ENCODE results near the gene HIGD1A. TPM values are rescaled to one million over a fixed set of nuclear protein-coding genes. Genes with fewer than 3 reads are reported as not detected.

Gene HIGD1A
- total and polyA plus RNA-seq, 2 of the 8 experiments (the other 6 are each of a cell fraction or from before 2014, with no cell fraction given) = 67.3 to 95.4 TPM

DNA sequence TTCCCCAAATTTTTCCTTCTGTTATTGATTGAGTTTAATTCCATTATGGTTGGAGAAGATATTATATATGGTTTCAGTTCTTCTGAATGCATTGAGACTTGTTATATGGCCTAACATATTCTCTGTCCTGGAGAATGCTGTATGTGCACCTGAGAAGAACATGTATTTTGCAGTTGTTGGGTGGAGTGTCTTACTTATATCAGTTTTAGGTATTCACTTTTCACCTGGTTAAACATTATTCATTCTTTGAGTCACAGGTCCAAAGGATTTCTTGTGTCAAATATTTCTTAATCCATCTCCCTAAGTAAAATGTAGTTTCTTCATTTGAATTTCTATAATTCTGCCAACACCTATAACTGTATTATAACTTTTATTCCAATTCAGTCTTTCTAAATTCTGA is 22.7 kb upstream of the HIGD1A start (continued):
- TF ChIP-seq, protein P1, sequence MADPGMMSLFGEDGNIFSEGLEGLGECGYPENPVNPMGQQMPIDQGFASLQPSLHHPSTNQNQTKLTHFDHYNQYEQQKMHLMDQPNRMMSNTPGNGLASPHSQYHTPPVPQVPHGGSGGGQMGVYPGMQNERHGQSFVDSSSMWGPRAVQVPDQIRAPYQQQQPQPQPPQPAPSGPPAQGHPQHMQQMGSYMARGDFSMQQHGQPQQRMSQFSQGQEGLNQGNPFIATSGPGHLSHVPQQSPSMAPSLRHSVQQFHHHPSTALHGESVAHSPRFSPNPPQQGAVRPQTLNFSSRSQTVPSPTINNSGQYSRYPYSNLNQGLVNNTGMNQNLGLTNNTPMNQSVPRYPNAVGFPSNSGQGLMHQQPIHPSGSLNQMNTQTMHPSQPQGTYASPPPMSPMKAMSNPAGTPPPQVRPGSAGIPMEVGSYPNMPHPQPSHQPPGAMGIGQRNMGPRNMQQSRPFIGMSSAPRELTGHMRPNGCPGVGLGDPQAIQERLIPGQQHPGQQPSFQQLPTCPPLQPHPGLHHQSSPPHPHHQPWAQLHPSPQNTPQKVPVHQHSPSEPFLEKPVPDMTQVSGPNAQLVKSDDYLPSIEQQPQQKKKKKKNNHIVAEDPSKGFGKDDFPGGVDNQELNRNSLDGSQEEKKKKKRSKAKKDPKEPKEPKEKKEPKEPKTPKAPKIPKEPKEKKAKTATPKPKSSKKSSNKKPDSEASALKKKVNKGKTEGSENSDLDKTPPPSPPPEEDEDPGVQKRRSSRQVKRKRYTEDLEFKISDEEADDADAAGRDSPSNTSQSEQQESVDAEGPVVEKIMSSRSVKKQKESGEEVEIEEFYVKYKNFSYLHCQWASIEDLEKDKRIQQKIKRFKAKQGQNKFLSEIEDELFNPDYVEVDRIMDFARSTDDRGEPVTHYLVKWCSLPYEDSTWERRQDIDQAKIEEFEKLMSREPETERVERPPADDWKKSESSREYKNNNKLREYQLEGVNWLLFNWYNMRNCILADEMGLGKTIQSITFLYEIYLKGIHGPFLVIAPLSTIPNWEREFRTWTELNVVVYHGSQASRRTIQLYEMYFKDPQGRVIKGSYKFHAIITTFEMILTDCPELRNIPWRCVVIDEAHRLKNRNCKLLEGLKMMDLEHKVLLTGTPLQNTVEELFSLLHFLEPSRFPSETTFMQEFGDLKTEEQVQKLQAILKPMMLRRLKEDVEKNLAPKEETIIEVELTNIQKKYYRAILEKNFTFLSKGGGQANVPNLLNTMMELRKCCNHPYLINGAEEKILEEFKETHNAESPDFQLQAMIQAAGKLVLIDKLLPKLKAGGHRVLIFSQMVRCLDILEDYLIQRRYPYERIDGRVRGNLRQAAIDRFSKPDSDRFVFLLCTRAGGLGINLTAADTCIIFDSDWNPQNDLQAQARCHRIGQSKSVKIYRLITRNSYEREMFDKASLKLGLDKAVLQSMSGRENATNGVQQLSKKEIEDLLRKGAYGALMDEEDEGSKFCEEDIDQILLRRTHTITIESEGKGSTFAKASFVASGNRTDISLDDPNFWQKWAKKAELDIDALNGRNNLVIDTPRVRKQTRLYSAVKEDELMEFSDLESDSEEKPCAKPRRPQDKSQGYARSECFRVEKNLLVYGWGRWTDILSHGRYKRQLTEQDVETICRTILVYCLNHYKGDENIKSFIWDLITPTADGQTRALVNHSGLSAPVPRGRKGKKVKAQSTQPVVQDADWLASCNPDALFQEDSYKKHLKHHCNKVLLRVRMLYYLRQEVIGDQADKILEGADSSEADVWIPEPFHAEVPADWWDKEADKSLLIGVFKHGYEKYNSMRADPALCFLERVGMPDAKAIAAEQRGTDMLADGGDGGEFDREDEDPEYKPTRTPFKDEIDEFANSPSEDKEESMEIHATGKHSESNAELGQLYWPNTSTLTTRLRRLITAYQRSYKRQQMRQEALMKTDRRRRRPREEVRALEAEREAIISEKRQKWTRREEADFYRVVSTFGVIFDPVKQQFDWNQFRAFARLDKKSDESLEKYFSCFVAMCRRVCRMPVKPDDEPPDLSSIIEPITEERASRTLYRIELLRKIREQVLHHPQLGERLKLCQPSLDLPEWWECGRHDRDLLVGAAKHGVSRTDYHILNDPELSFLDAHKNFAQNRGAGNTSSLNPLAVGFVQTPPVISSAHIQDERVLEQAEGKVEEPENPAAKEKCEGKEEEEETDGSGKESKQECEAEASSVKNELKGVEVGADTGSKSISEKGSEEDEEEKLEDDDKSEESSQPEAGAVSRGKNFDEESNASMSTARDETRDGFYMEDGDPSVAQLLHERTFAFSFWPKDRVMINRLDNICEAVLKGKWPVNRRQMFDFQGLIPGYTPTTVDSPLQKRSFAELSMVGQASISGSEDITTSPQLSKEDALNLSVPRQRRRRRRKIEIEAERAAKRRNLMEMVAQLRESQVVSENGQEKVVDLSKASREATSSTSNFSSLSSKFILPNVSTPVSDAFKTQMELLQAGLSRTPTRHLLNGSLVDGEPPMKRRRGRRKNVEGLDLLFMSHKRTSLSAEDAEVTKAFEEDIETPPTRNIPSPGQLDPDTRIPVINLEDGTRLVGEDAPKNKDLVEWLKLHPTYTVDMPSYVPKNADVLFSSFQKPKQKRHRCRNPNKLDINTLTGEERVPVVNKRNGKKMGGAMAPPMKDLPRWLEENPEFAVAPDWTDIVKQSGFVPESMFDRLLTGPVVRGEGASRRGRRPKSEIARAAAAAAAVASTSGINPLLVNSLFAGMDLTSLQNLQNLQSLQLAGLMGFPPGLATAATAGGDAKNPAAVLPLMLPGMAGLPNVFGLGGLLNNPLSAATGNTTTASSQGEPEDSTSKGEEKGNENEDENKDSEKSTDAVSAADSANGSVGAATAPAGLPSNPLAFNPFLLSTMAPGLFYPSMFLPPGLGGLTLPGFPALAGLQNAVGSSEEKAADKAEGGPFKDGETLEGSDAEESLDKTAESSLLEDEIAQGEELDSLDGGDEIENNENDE (IDR thresholded peaks at IDR 0.05; ENCODE audit: insufficient replicate concordance, low read length) = no peak
- no peak for TF ChIP-seq BRCA1 (IDR thresholded peaks at IDR 0.05; ENCODE audit: low read depth, low read length)
- TF ChIP-seq TAF1 (IDR thresholded peaks at IDR 0.05; ENCODE audit: low read depth, low read length) = no peak
- no peak for TF ChIP-seq CHD1 (IDR thresholded peaks at IDR 0.05; ENCODE audit: low read depth, low read length)
- TF ChIP-seq, protein P2, sequence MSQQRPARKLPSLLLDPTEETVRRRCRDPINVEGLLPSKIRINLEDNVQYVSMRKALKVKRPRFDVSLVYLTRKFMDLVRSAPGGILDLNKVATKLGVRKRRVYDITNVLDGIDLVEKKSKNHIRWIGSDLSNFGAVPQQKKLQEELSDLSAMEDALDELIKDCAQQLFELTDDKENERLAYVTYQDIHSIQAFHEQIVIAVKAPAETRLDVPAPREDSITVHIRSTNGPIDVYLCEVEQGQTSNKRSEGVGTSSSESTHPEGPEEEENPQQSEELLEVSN (IDR thresholded peaks at IDR 0.05) = no peak
- no peak for TF ChIP-seq POLR2AphosphoS5 (IDR thresholded peaks at IDR 0.05; ENCODE audit: low read depth, low read length)
- no peak for TF ChIP-seq SAP30 (IDR thresholded peaks at IDR 0.05; ENCODE audit: insufficient read depth, insufficient replicate concordance, low read length)

All from H1 (cell line).